HEK293 (cell line): Measurements from ENCODE around the gene ANO2.

ENCODE experiments used
- CTCF ChIA-PET: fragments of 350-600 bp; formaldehyde crosslinking; extraction: SDS; loops from one replicate; lab custom pipeline; 2021; ENCODE audit warnings: antibody characterized with exemption; lab: Yijun Ruan, JAX
- POLR2A ChIA-PET: fragments of 300-600 bp; formaldehyde crosslinking; extraction: SDS; loops from one replicate; lab custom pipeline; 2020; ENCODE audit warnings: antibody characterized with exemption, inconsistent platforms; lab: Yijun Ruan, JAX
- H3K27ac ChIP-seq: fragments of 200-500 bp; sonication (Bioruptor generic); 2 replicates; pipeline ENCODE4 v1.5.1; 2014; ENCODE audit warnings: low read depth, low read length, control low read depth, inconsistent platforms; ENCODE audit errors: extremely low read depth
- H3K36me3 ChIP-seq, 2 experiments: fragments of 200-500 bp in 1 of 2; sonication (Bioruptor generic) in 1 of 2; 1 replicate in 1 of 2; 2 replicates in 1 of 2; pipeline ENCODE4 v1.5.1; 2014 to 2017; ENCODE audit warnings: inconsistent platforms in 2 of 2, low read length in 2 of 2; ENCODE audit not compliant: control insufficient read depth in 2 of 2, insufficient read depth in 1 of 2
- H3K4me1 ChIP-seq: fragments of 200-500 bp; sonication (Bioruptor generic); 2 replicates; pipeline ENCODE4 v1.5.1; 2014; ENCODE audit warnings: mild to moderate bottlenecking, low read length, inconsistent platforms; ENCODE audit not compliant: control insufficient read depth, insufficient read depth
- H3K4me3 ChIP-seq: 2 replicates; pipeline ENCODE4 v1.5.1; 2011; ENCODE audit warnings: low read depth, mild to moderate bottlenecking, control low read depth, low read length, moderate library complexity
- H3K9me3 ChIP-seq: fragments of 200-500 bp; sonication (Bioruptor generic); 2 replicates; pipeline ENCODE4 v1.5.1; 2014; ENCODE audit warnings: low read depth, low read length, inconsistent platforms; ENCODE audit not compliant: control insufficient read depth, insufficient read depth
- BCL11A ChIP-seq: fragments of 450-650 bp; formaldehyde crosslinking; IDR thresholded peaks from 2 replicates; pipeline ENCODE4 v1.5.1; 2016; ENCODE audit warnings: low read depth, missing biosample characterization, missing genetic modification characterization
- GLIS2 ChIP-seq: fragments of 450-650 bp; formaldehyde crosslinking; IDR thresholded peaks from 2 replicates; pipeline ENCODE4 v1.5.1; 2016; ENCODE audit warnings: missing biosample characterization, missing genetic modification characterization
- KLF8 ChIP-seq: fragments of 450-650 bp; formaldehyde crosslinking; IDR thresholded peaks from 2 replicates; pipeline ENCODE4 v1.5.1; 2016; ENCODE audit warnings: missing biosample characterization, missing genetic modification characterization
- ZBTB20 ChIP-seq: fragments of 450-650 bp; formaldehyde crosslinking; IDR thresholded peaks from 2 replicates; pipeline ENCODE4 v1.5.1; 2016; ENCODE audit warnings: missing biosample characterization, missing genetic modification characterization
- ZFHX2 ChIP-seq: fragments of 450-650 bp; formaldehyde crosslinking; conservative IDR thresholded peaks from 2 replicates; pipeline ENCODE4 v1.5.1; 2016; ENCODE audit warnings: missing biosample characterization, missing genetic modification characterization
- ZFP69B ChIP-seq: fragments of 450-650 bp; formaldehyde crosslinking; IDR thresholded peaks from 2 replicates; pipeline ENCODE4 v1.5.1; 2016; ENCODE audit warnings: missing biosample characterization, missing genetic modification characterization
- ZIC2 ChIP-seq: fragments of 450-650 bp; formaldehyde crosslinking; IDR thresholded peaks from 2 replicates; pipeline ENCODE4 v1.5.1; 2016; ENCODE audit warnings: missing biosample characterization, missing genetic modification characterization
- ZNF133 ChIP-seq: fragments of 450-650 bp; formaldehyde crosslinking; IDR thresholded peaks from 2 replicates; pipeline ENCODE4 v1.5.1; 2016; ENCODE audit warnings: missing biosample characterization, missing genetic modification characterization
- ZNF140 ChIP-seq: fragments of 450-650 bp; formaldehyde crosslinking; IDR thresholded peaks from 2 replicates; pipeline ENCODE4 v1.5.1; 2016; ENCODE audit warnings: missing biosample characterization, missing genetic modification characterization
- ZNF274 ChIP-seq, 2 experiments: fragments of 200-500 bp in 1 of 2; fragments of 450-650 bp in 1 of 2; sonication (Bioruptor generic) in 1 of 2; formaldehyde crosslinking in 1 of 2; IDR thresholded peaks; 2 replicates each; pipeline versions ENCODE4 v1.5.1 to v1.6.1; 2014 to 2016; ENCODE audit warnings: borderline replicate concordance in 1 of 2, inconsistent platforms in 1 of 2, low read length in 1 of 2, missing biosample characterization in 1 of 2, missing genetic modification characterization in 1 of 2
- ZNF394 ChIP-seq: fragments of 450-650 bp; formaldehyde crosslinking; IDR thresholded peaks from 2 replicates; pipeline ENCODE4 v1.5.1; 2016; ENCODE audit warnings: missing biosample characterization, missing genetic modification characterization, mild to moderate bottlenecking, moderate library complexity, borderline replicate concordance
- ZNF423 ChIP-seq: fragments of 450-650 bp; formaldehyde crosslinking; IDR thresholded peaks from 2 replicates; pipeline ENCODE4 v1.5.1; 2016; ENCODE audit warnings: missing biosample characterization, missing genetic modification characterization
- ZSCAN23 ChIP-seq: fragments of 450-650 bp; formaldehyde crosslinking; IDR thresholded peaks from 2 replicates; pipeline ENCODE4 v1.5.1; 2016; ENCODE audit warnings: missing biosample characterization, missing genetic modification characterization
- TF ChIP-seq, protein P1 (sequence below): fragments of 450-650 bp; formaldehyde crosslinking; IDR thresholded peaks from 2 replicates; pipeline ENCODE4 v1.5.1; 2016; ENCODE audit warnings: missing biosample characterization, missing genetic modification characterization
- TF ChIP-seq, protein P2 (sequence below): fragments of 450-650 bp; formaldehyde crosslinking; IDR thresholded peaks from 2 replicates; pipeline ENCODE4 v1.5.1; 2016; ENCODE audit warnings: missing biosample characterization, missing genetic modification characterization
- TF ChIP-seq, protein P3 (sequence below): fragments of 450-650 bp; IDR thresholded peaks from 2 replicates; pipeline ENCODE4 v1.5.1; 2018; ENCODE audit warnings: missing biosample characterization, missing genetic modification characterization
- TF ChIP-seq, protein P4 (sequence below): fragments of 450-650 bp; formaldehyde crosslinking; IDR thresholded peaks from 2 replicates; pipeline ENCODE4 v1.5.1; 2017; ENCODE audit warnings: missing biosample characterization, missing genetic modification characterization
- TF ChIP-seq, protein P5 (sequence below): fragments of 450-650 bp; formaldehyde crosslinking; IDR thresholded peaks from 2 replicates; pipeline ENCODE4 v1.5.1; 2016; ENCODE audit warnings: missing biosample characterization, missing genetic modification characterization
- TF ChIP-seq, protein P6 (sequence below): fragments of 450-650 bp; formaldehyde crosslinking; IDR thresholded peaks from 2 replicates; pipeline ENCODE4 v1.5.0; 2017; ENCODE audit warnings: missing biosample characterization, missing genetic modification characterization, borderline replicate concordance
- TF ChIP-seq, protein P7 (sequence below): fragments of 450-650 bp; formaldehyde crosslinking; IDR thresholded peaks from 2 replicates; pipeline ENCODE4 v1.5.1; 2017; ENCODE audit warnings: missing biosample characterization, missing genetic modification characterization

The ANO2 gene

DNA sequence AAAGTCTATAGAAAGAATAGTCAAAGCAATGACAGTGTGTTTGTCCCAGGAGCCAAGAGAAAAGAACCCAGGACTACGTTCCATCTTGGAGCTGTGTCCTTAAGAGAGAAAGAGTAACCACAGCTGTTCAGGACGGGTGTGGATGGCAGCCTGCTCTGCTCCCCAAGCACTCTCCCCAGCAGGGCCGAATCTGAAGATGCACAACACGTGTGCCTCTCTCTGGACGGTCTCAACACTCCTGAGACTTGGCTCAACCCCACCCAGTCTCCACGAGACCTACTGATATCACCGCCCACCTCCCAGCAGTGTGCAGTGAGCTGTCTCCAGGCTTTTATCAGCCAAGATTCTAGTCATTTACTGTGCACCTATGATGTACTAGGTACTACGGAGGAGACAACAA is 27.3 kb upstream of the ANO2 start:
- H3K4me1 ChIP-seq = no peaks in the 10 kb centered on the region
- H3K9me3 ChIP-seq = no peaks in the 10 kb centered on the region
- TF ChIP-seq, protein P1, sequence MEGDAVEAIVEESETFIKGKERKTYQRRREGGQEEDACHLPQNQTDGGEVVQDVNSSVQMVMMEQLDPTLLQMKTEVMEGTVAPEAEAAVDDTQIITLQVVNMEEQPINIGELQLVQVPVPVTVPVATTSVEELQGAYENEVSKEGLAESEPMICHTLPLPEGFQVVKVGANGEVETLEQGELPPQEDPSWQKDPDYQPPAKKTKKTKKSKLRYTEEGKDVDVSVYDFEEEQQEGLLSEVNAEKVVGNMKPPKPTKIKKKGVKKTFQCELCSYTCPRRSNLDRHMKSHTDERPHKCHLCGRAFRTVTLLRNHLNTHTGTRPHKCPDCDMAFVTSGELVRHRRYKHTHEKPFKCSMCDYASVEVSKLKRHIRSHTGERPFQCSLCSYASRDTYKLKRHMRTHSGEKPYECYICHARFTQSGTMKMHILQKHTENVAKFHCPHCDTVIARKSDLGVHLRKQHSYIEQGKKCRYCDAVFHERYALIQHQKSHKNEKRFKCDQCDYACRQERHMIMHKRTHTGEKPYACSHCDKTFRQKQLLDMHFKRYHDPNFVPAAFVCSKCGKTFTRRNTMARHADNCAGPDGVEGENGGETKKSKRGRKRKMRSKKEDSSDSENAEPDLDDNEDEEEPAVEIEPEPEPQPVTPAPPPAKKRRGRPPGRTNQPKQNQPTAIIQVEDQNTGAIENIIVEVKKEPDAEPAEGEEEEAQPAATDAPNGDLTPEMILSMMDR (tag by site-specific recombination) = no peak
- TF ChIP-seq ZNF133 = no peak
- TF ChIP-seq ZNF394 (tag by site-specific recombination) = no peak
- TF ChIP-seq, protein P2, sequence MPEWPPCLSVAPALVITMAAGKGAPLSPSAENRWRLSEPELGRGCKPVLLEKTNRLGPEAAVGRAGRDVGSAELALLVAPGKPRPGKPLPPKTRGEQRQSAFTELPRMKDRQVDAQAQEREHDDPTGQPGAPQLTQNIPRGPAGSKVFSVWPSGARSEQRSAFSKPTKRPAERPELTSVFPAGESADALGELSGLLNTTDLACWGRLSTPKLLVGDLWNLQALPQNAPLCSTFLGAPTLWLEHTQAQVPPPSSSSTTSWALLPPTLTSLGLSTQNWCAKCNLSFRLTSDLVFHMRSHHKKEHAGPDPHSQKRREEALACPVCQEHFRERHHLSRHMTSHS (tag by site-specific recombination) = no peak
- TF ChIP-seq ZSCAN23 = no peak
- TF ChIP-seq, protein P3, sequence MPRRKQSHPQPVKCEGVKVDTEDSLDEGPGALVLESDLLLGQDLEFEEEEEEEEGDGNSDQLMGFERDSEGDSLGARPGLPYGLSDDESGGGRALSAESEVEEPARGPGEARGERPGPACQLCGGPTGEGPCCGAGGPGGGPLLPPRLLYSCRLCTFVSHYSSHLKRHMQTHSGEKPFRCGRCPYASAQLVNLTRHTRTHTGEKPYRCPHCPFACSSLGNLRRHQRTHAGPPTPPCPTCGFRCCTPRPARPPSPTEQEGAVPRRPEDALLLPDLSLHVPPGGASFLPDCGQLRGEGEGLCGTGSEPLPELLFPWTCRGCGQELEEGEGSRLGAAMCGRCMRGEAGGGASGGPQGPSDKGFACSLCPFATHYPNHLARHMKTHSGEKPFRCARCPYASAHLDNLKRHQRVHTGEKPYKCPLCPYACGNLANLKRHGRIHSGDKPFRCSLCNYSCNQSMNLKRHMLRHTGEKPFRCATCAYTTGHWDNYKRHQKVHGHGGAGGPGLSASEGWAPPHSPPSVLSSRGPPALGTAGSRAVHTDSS (tag by site-specific recombination) = no peak
- no peak for TF ChIP-seq ZNF140 (tag by site-specific recombination)
- no peak for TF ChIP-seq ZNF423
- no peak for TF ChIP-seq BCL11A
- TF ChIP-seq, protein P4, sequence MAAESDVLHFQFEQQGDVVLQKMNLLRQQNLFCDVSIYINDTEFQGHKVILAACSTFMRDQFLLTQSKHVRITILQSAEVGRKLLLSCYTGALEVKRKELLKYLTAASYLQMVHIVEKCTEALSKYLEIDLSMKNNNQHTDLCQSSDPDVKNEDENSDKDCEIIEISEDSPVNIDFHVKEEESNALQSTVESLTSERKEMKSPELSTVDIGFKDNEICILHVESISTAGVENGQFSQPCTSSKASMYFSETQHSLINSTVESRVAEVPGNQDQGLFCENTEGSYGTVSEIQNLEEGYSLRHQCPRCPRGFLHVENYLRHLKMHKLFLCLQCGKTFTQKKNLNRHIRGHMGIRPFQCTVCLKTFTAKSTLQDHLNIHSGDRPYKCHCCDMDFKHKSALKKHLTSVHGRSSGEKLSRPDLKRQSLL (tag by site-specific recombination) = no peak
- TF ChIP-seq ZBTB20 = no peak
- TF ChIP-seq ZFHX2 (tag by site-specific recombination) = no peak
- TF ChIP-seq ZFP69B (tag by site-specific recombination) = no peak
- TF ChIP-seq, protein P5, sequence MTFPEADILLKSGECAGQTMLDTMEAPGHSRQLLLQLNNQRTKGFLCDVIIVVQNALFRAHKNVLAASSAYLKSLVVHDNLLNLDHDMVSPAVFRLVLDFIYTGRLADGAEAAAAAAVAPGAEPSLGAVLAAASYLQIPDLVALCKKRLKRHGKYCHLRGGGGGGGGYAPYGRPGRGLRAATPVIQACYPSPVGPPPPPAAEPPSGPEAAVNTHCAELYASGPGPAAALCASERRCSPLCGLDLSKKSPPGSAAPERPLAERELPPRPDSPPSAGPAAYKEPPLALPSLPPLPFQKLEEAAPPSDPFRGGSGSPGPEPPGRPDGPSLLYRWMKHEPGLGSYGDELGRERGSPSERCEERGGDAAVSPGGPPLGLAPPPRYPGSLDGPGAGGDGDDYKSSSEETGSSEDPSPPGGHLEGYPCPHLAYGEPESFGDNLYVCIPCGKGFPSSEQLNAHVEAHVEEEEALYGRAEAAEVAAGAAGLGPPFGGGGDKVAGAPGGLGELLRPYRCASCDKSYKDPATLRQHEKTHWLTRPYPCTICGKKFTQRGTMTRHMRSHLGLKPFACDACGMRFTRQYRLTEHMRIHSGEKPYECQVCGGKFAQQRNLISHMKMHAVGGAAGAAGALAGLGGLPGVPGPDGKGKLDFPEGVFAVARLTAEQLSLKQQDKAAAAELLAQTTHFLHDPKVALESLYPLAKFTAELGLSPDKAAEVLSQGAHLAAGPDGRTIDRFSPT = no peak
- TF ChIP-seq, protein P6, sequence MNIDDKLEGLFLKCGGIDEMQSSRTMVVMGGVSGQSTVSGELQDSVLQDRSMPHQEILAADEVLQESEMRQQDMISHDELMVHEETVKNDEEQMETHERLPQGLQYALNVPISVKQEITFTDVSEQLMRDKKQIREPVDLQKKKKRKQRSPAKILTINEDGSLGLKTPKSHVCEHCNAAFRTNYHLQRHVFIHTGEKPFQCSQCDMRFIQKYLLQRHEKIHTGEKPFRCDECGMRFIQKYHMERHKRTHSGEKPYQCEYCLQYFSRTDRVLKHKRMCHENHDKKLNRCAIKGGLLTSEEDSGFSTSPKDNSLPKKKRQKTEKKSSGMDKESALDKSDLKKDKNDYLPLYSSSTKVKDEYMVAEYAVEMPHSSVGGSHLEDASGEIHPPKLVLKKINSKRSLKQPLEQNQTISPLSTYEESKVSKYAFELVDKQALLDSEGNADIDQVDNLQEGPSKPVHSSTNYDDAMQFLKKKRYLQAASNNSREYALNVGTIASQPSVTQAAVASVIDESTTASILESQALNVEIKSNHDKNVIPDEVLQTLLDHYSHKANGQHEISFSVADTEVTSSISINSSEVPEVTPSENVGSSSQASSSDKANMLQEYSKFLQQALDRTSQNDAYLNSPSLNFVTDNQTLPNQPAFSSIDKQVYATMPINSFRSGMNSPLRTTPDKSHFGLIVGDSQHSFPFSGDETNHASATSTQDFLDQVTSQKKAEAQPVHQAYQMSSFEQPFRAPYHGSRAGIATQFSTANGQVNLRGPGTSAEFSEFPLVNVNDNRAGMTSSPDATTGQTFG (tag by site-specific recombination) = no peak
- no peak for TF ChIP-seq KLF8 (tag by site-specific recombination)
- no peak for TF ChIP-seq ZNF274 (IDR thresholded peaks at IDR 0.05; ENCODE audit: low read length)
- TF ChIP-seq ZNF274 (tag by site-specific recombination; IDR thresholded peaks at IDR 0.05; ENCODE audit: borderline replicate concordance) = no peak
- no peak for TF ChIP-seq GLIS2 (tag by site-specific recombination)
- TF ChIP-seq, protein P7, sequence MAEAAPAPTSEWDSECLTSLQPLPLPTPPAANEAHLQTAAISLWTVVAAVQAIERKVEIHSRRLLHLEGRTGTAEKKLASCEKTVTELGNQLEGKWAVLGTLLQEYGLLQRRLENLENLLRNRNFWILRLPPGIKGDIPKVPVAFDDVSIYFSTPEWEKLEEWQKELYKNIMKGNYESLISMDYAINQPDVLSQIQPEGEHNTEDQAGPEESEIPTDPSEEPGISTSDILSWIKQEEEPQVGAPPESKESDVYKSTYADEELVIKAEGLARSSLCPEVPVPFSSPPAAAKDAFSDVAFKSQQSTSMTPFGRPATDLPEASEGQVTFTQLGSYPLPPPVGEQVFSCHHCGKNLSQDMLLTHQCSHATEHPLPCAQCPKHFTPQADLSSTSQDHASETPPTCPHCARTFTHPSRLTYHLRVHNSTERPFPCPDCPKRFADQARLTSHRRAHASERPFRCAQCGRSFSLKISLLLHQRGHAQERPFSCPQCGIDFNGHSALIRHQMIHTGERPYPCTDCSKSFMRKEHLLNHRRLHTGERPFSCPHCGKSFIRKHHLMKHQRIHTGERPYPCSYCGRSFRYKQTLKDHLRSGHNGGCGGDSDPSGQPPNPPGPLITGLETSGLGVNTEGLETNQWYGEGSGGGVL (tag by site-specific recombination) = no peak
- TF ChIP-seq ZIC2 (tag by site-specific recombination) = no peak
- no peak overlapping the region for H3K27ac ChIP-seq
- H3K4me3 ChIP-seq = no peak overlapping the region
- no peaks in the 10 kb centered on the region for H3K36me3 ChIP-seq
- POLR2A ChIA-PET = no interaction called here
- CTCF ChIA-PET = interaction anchor here (0.6 to 1.5 kb wide), 7 partner anchors 9 to 454 kb away, joined by 3 to 5 read pairs (median 4); no protein-coding TSS in a partner anchor
